Measurements from ENCODE around the gene MACO1.
A peak's percentile ranks its signal among the peaks of the same experiment; 100 is the strongest.

MACO1 gene

DNA sequence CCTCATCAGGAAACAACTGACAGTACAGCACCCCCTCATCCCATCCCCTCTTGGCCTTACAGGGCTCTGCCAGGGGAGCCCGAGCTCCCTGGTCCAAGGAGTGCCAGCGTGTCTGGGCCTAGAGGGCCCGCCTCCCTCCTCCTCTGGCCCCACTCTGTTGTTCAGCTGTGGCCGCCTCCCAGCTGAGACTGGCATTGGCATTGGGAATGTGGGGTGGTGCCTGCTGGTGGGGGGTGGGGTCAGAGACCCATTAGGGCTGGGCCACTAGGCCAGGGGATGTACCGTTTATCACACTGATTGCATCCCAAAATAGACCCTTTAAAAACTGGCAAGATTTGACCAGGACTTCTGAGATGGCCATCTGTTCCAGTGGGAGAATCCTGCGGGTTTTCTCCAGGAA, 114.1 kb downstream of the MACO1 start:
- no peak for DNase-seq

DNA sequence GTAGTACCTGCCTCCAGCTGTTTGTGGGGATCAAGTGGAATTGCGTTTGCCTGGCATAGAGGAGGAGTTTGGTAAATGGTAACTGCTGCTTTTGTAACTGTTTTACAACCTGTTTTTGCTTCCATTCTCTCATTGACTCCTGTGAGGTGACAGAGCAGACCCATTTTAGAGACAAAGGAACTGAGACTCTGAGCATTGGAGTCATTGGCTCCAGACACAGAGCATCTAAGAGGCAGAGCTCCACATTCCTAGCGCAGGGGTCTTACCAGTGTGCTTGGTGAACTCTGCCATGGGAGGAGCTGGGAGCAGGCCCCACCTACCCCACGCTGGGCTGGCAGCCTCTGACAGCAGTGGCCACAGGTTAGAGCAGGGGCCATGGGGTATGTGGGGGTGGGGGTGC, 115.1 kb downstream of the MACO1 start:
- DNase-seq, result no peak

DNA sequence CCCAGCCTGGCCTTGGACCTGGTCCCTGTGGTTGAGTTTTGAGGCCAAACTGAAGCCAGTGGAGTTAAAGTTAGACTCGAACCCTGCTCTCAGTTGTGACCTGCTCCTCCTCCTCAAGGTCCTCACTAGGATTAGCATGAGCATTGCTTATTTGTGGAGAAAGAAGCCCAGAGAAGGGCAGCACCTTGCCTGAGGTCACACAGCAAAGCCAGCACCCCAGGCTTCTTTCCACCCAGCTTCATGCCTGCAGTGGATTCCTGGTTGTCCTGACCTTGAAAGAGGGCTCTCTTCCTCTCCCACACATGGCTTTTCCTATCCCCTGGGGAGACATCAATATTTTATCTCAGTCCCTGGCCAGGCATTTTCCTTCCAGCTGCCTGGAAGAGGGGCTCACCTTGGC, 115.5 kb downstream of the MACO1 start:
- DNase-seq, result no peak

DNA sequence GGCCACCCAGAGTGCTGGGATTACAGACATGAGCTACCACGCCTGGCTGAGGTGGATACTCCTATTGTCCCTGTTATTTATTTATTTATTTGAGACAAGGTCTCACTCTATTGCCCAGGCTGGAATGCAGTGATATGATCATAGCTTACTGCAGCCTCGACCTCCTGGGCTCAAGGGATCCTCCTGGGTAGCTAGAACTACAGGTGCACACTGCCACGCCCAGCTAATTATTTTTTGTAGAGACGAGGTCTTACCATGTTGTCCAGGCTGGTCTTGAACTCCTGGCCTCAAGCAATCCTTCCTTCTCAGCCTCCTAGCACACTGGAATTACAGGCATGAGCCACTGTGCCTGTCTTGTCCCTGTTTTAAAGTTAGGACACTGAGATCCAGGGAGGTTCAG, 117.9 kb downstream of the MACO1 start:
- no peak for DNase-seq

DNA sequence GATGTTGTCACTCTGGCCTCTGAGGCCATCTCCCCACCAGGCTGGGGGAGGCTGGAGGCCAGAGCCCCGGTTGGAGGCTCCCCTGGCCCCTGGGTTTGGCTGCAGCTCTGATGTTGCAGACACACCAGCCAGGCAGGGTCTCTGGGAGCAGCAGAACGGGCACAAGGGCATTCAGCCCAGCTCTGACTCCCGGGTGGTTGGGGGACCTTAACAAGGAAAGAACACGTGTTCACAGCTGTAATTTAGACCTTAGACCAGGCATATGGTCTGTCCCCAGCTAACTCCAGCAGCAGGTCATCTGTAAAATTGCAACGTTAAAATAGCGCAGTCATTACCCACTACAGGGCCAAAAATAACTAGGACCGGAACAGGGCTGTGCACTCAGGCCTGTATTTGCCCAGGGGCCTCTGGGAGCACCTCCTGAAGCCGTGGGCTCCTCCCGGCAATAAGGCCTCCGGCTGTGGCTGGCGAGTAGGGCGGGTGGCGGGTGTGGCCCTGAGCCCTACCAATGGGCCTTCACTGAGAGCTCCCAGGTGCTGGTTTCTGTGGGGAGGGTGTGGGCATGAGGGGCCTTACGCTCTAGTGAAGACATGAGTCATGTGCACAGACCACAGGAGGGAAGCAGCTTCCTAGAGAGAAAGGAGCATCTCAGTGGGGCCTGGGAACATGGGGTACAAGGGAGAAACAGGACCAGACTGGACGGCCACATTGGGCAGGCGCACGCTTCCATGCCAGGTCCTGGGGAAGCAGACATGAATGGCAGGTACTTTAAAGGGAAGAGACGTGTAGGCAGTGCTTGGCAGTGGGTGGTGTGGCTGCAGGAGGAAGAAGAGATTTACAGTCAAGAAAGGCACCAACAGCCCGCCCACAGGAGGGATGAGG, 118.8 kb downstream of the MACO1 start:
- peak; percentile 92 for DNase-seq

Measured in stimulated activated CD4-positive, alpha-beta T cell treated with anti-CD3 and anti-CD28 coated beads, Interleukin-1b, Interleukin-23, amount 100 ng/mL, for 48 hours (primary cell).